GM18502 (cell line): ENCODE measurements around the gene IL31RA.

Experiments
- ATAC-seq: cut with Tn5 transposase; IDR thresholded peaks from one replicate; pipeline ENCODE4 v1.9.1; 2021; ENCODE audit warnings: mild to moderate bottlenecking; ENCODE audit not compliant: unreplicated experiment, poor library complexity

The IL31RA gene

GRCh38 chr5:55899344-55899743 is 48.2 kb downstream of the IL31RA start:
- ATAC-seq: no peak

GRCh38 chr5:55900068-55900467 is 48.9 kb downstream of the IL31RA start:
- ATAC-seq: no peak

- no peak for ATAC-seq
Observed at GRCh38 chr5:55900776-55901175, 49.6 kb downstream of the IL31RA start.

GRCh38 chr5:55902696-55903095 is 51.5 kb downstream of the IL31RA start:
- ATAC-seq: no peak

- peak; percentile 92 for ATAC-seq
Observed at GRCh38 chr5:55903121-55903701, 52.1 kb downstream of the IL31RA start.

GRCh38 chr5:55904152-55904551 is 53.0 kb downstream of the IL31RA start:
- ATAC-seq: no peak

- no peak for ATAC-seq
Observed at GRCh38 chr5:55905251-55905650, 54.1 kb downstream of the IL31RA start.

GRCh38 chr5:55907927-55908326 is 56.8 kb downstream of the IL31RA start:
- ATAC-seq: no peak

GRCh38 chr5:55908804-55909203 is 57.6 kb downstream of the IL31RA start:
- no peak for ATAC-seq

- no peak for ATAC-seq
Observed at GRCh38 chr5:55911784-55912653, 60.9 kb downstream of the IL31RA start.

- peak; percentile 88 for ATAC-seq
Observed at GRCh38 chr5:55913466-55914413, 62.6 kb downstream of the IL31RA start.

GRCh38 chr5:55914971-55915370 is 63.8 kb downstream of the IL31RA start:
- ATAC-seq: no peak

GRCh38 chr5:55915783-55916182 is 64.6 kb downstream of the IL31RA start:
- no peak for ATAC-seq

GRCh38 chr5:55916986-55917385 is 65.8 kb downstream of the IL31RA start:
- no peak for ATAC-seq

- ATAC-seq: no peak
Observed at GRCh38 chr5:55917402-55918086, 66.4 kb downstream of the IL31RA start.

- ATAC-seq: no peak
Observed at GRCh38 chr5:55918087-55919035, 67.2 kb downstream of the IL31RA start.

- no peak for ATAC-seq
Observed at GRCh38 chr5:55919625-55920024, 68.5 kb downstream of the IL31RA start.

- no peak for ATAC-seq
Observed at GRCh38 chr5:55920784-55921183, 69.6 kb downstream of the IL31RA start.

- no peak for ATAC-seq
Observed at GRCh38 chr5:55921617-55922016, 70.5 kb downstream of the IL31RA start.
